Muscle of leg (tissue), 11 donors: ENCODE results near the gene ITSN1. TPM values are rescaled to one million over a fixed set of nuclear protein-coding genes. Genes with fewer than 3 reads are reported as not detected.

Experiments used
- DNase-seq: peaks from one replicate; pipeline ENCODE4 v3.0.0; 2013
- H3K27ac ChIP-seq: one replicate; pipeline ENCODE4 v1.5.1; 2013; ENCODE audit warnings: mild to moderate bottlenecking, low read length, control low read depth
- H3K27me3 ChIP-seq: one replicate; pipeline ENCODE4 v1.6.1; 2013; ENCODE audit warnings: low read length; ENCODE audit not compliant: control insufficient read depth, insufficient read depth
- H3K36me3 ChIP-seq: one replicate; pipeline ENCODE4 v1.6.1; 2013; ENCODE audit warnings: low read length; ENCODE audit not compliant: control insufficient read depth, insufficient read depth
- H3K4me1 ChIP-seq: one replicate; pipeline ENCODE4 v1.6.1; 2013; ENCODE audit warnings: low read length; ENCODE audit not compliant: control insufficient read depth, insufficient read depth
- H3K4me3 ChIP-seq: one replicate; pipeline ENCODE4 v1.5.1; 2013; ENCODE audit warnings: low read length, control low read depth
- H3K9me3 ChIP-seq: replicated peaks from 2 replicates; pipeline ENCODE4 v1.6.1; 2013; ENCODE audit warnings: low read depth, low read length; ENCODE audit not compliant: control insufficient read depth
- WGBS: methylation state at CpG from one replicate; pipeline ENCODE4 v1.1.5; 2013; ENCODE audit warnings: missing lambda C conversion rate; ENCODE audit not compliant: insufficient coverage; 5-methylcytosine and 5-hydroxymethylcytosine counted together
- polyA plus RNA-seq, 8 donors: library from polyadenylated mRNA; unstranded; fragments of 120-200 nt; gene quantifications; one replicate each; pipeline versions ENCODE4 v1.2.1 to v1.2.3, GENCODE V29; 2013; ENCODE audit warnings: inconsistent platforms in 1 of 8, low replicate concordance in 1 of 8; ENCODE audit not compliant: insufficient read length in 8 of 8, insufficient read depth in 1 of 8
- total RNA-seq: library from RNA; stranded (reverse); fragments of 120-200 nt; gene quantifications from one replicate; pipeline ENCODE4 v1.2.4, GENCODE V29; 2013

Gene ITSN1
- total and polyA plus RNA-seq, 9 donors: 26.1 to 42.6 (median 32.1) TPM

DNA sequence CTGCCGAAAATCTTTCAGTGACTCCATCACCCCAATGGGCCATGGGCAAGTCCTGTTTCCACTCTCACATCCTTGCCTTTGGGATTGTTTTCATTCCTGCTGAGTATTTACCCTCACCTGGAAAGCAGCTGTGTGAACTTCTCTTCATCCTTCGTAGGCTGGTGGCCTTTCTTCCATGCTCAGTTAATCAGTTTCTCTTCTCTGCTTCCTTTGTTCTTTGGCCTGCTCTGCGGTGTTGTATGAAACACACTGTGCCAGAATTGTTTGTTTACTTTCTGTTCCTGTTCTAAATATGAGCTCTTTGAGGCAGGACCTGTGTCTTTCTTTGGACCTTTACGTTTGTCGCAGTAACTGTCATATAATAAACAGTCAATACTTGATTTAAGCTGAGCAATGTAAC is 48.6 kb downstream of the ITSN1 start:
- H3K27ac ChIP-seq: no peak overlapping the region
- no peaks in the 10 kb centered on the region for H3K4me1 ChIP-seq
- no peak overlapping the region for H3K4me3 ChIP-seq
- WGBS: 40% methylated on average over 1 of the region's 5 CpGs
- DNase-seq: no peak
- H3K27me3 ChIP-seq: no peaks in the 10 kb centered on the region
- no peaks in the 10 kb centered on the region for H3K36me3 ChIP-seq
- no peaks in the 10 kb centered on the region for H3K9me3 ChIP-seq

DNA sequence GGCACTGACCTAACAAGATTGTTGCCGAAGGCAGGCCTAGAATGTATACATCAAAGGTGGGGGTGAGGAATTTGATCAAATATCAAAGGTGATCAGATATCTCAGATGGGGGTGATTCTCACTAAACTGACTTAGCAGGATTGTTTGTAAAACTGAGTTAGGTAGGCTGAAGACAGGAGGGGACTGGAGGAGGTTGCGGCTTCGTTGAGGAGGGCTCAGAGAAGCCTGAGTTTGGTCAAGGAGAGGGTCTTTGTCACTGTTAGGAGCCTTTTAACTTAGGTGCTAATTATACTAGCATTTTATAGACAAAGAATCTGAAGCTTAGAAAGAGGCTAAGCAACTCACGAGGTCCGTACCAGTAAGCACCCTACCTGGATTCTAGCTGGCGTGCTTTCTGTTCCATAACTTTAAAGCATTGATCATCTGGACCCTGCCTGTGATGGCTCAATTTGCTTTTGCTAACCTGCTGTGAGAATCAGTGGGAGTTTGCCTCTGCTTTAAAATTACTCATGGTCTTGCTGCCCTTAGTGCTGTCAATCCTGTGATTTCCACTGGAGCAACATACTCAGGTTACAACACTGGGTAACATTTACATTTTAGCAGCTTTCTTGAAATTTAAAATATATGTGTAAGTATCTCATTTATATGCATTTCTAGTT is 49.8 kb downstream of the ITSN1 start:
- no peak overlapping the region for H3K27ac ChIP-seq
- H3K27me3 ChIP-seq: no peaks in the 10 kb centered on the region
- 63% methylated on average over 1 of the region's 6 CpGs for WGBS
- H3K4me1 ChIP-seq: peaks cover 2% of the 10 kb centered on the region
- no peaks in the 10 kb centered on the region for H3K36me3 ChIP-seq
- no peak overlapping the region for H3K4me3 ChIP-seq
- DNase-seq: no peak
- no peaks in the 10 kb centered on the region for H3K9me3 ChIP-seq

DNA sequence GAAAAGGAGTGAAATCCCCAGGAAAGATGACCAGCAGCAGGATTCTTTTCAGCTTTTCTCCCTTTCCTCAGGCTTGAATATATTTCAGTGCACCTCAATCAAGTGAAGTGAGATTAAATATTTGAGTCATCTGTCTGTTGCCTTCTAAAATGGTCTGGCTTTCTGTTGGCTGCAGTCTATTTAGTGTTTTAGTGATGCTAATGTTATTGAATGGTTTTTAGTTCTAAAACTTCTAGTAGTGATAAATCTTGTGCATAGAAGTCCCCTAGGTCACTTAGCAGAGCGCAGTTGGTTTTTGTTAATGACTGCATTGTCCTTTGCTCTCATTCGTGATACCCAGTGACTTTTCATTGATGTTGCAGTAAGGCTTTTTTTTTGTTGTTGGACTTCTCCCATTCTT is 53.5 kb downstream of the ITSN1 start:
- Histone ChIP-seq H3K36me3 (no peaks in the 10 kb centered on the region), H3K9me3 (no peaks in the 10 kb centered on the region), H3K4me1 (peaks cover 2% of the 10 kb centered on the region), H3K27me3 (no peaks in the 10 kb centered on the region), H3K4me3 (no peak overlapping the region), H3K27ac (no peak overlapping the region)
- no CpG with 5 or more reads among the region's 2 CpGs for WGBS
- no peak for DNase-seq

DNA sequence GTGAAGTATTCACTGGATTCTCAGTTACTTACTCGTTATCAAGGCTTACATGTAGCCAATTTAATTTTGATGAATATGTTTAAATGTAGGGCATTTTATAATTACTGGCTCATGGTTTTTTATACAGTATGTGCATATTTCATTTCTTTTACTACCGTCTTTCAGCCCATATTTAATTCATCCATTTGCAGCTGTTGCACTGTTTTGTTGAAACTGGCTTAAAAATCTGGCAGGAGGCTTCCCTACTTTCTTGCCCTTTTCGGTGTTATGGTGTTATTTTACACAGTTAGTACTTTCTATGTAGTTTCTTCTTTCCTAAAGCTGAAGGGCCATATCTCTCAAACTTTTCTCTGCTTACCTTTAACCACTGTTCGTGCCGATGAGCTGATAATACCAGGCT is 54.2 kb downstream of the ITSN1 start:
- no peak overlapping the region for H3K27ac ChIP-seq
- H3K9me3 ChIP-seq: no peaks in the 10 kb centered on the region
- H3K4me3 ChIP-seq: no peak overlapping the region
- peak; percentile 51 for DNase-seq
- peaks cover 2% of the 10 kb centered on the region for H3K4me1 ChIP-seq
- no peaks in the 10 kb centered on the region for H3K36me3 ChIP-seq
- H3K27me3 ChIP-seq: no peaks in the 10 kb centered on the region
- WGBS: no CpG with 5 or more reads among the region's 5 CpGs

DNA sequence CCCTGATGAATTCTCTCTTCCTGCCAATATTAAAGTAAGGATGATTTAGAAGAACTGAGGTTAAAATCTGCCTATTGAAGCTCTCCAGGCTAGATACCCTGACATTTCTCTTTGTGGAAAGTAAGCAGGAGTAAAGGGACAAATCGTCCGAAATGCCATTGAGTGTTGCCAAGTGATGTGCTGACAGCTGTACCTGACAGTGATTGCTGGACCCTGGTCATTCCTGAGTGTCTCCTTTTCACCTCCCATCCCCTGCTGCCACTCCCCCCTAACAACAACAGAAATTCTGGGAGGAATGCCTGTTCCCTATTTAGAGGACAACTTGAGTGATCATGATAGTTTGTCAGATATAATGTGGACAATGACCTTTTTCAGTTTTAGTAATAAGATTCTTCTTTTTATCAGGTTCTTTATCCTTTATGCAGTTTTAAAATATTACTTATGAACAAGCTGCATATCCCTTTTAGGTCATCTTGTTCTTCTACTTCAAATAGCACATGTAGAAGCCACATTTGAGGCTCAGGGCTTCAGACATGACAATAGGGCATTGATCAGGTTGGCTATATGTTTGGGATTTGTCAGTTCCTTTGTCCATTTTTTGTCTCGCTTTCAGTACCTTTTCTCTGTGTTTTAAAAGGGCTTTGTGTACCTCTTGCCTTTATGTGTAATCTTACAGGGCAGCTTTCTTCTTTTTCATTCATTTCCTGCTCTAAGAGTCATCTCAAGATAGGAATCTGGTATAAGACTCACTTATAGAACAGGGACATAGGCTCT is 56.0 kb downstream of the ITSN1 start:
- H3K36me3 ChIP-seq: no peaks in the 10 kb centered on the region
- H3K27me3 ChIP-seq: no peaks in the 10 kb centered on the region
- 47% methylated on average over 2 of the region's 3 CpGs for WGBS
- no peak overlapping the region for H3K27ac ChIP-seq
- no peak overlapping the region for H3K4me3 ChIP-seq
- H3K9me3 ChIP-seq: no peaks in the 10 kb centered on the region
- H3K4me1 ChIP-seq: peaks cover 2% of the 10 kb centered on the region
- DNase-seq: no peak

DNA sequence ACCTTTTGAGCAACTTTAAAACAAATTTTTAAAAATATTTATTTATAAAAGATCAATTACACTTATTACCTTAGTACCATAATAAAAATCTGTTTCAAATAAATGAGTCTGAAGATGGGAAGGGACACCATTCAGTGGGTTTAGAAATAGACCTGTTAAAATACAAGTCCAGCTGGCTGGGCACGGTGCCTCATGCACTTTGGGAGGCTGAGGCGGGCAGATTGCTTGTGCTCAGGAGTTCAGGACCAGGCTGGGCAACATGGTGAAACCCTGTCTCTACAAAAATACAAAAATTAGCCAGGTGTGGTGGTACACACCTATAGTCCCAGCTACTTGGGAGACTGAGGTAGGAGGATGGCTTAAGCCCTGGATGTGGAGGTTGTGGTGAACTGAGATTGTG is 57.0 kb downstream of the ITSN1 start:
- no peaks in the 10 kb centered on the region for H3K27me3 ChIP-seq
- no peak overlapping the region for H3K27ac ChIP-seq
- peaks cover 2% of the 10 kb centered on the region for H3K4me1 ChIP-seq
- 100% methylated on average over 1 of the region's 2 CpGs for WGBS
- no peaks in the 10 kb centered on the region for H3K9me3 ChIP-seq
- no peak for DNase-seq
- H3K4me3 ChIP-seq: no peak overlapping the region
- no peaks in the 10 kb centered on the region for H3K36me3 ChIP-seq

DNA sequence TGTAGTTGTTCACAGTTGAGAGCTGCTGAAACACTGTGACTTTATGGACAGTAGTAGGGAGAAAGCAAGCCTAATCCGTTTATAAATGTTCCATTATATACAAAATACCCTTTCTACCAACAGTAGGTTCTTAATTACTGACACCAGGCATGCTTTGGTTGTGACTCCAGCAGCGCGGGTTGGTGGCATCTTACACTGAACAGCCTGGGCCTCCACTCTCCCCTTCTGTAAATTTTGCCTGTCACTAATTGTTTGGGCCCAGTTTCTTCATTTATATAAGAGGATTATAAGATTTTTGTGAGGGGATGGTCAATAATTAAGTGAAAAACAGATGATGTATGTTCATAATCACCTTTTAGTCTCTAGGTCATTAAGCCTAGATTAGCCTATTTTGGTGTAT is 58.2 kb downstream of the ITSN1 start:
- no peak for DNase-seq
- Histone ChIP-seq H3K27me3 (no peaks in the 10 kb centered on the region), H3K4me1 (peaks cover 2% of the 10 kb centered on the region), H3K9me3 (no peaks in the 10 kb centered on the region), H3K4me3 (no peak overlapping the region), H3K27ac (no peak overlapping the region), H3K36me3 (no peaks in the 10 kb centered on the region)
- no CpG with 5 or more reads among the region's 3 CpGs for WGBS

DNA sequence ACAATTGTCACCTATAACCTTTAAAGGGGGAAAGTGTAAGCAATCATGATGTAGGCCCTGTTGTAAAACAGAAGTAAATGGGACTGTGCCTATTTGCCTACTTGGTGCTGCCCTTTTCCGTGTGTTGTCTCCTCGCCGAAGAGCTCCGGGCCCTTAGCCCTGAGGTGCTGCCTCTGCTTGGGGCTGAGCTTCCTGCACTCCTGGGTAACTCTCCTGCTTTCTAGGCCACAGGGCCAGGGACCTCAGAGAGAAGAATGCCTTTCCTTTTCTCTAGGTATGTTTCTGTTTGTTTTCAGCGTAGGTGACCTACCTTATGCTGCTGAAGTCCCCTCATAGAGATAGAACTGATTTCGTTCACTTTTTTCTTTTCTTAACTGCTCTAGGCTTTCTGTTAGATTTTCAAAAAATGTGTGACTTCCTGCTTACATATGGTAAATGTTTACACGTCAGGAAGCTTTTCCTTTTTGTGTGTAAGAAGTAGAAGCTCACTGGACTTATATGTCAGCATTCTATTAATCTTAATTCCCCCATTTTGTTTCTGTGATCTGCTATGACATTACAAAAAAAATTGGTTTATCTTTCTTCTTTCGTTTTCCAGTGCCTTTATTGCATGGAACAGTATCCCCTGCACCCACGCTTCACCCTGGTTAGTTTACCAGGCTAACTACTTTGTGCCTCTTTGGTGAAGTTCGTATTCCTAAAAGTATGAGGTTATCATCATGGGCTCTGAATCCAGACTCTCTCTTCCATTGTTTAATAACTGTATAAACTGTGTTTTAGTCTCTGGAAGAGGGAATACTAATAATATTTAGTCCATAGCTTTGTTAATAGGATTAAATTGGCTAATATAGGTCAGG is 61.7 kb downstream of the ITSN1 start:
- peak overlapping the region; percentile 47 for H3K27ac ChIP-seq
- no peaks in the 10 kb centered on the region for H3K36me3 ChIP-seq
- WGBS: 80% methylated on average over 6 of the region's 10 CpGs
- H3K27me3 ChIP-seq: no peaks in the 10 kb centered on the region
- H3K4me3 ChIP-seq: no peak overlapping the region
- DNase-seq: no peak
- peaks cover 7% of the 10 kb centered on the region for H3K9me3 ChIP-seq
- no peaks in the 10 kb centered on the region for H3K4me1 ChIP-seq

DNA sequence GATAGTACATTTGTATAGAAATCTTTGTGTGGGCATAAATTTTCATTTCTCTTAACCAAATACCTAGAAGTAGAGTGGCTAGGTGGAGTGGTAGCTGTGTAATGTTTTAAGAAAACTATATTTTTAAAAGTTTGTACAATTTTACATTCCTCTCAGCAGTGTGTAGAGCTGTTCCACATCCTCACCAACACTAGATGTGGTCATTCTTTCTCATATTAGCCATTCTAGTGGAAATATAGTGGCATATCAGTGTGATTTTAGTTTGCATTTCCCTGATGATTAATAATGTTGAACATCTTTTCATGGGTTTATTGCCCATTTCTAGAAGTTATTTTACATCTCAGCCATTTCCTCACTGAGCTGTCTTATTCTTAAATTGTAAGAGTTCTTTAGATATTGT is 65.5 kb downstream of the ITSN1 start:
- no peak for DNase-seq
- H3K9me3 ChIP-seq: peaks cover 7% of the 10 kb centered on the region
- no peaks in the 10 kb centered on the region for H3K4me1 ChIP-seq
- no peaks in the 10 kb centered on the region for H3K36me3 ChIP-seq
- no peak overlapping the region for H3K4me3 ChIP-seq
- no peak overlapping the region for H3K27ac ChIP-seq
- H3K27me3 ChIP-seq: no peaks in the 10 kb centered on the region

DNA sequence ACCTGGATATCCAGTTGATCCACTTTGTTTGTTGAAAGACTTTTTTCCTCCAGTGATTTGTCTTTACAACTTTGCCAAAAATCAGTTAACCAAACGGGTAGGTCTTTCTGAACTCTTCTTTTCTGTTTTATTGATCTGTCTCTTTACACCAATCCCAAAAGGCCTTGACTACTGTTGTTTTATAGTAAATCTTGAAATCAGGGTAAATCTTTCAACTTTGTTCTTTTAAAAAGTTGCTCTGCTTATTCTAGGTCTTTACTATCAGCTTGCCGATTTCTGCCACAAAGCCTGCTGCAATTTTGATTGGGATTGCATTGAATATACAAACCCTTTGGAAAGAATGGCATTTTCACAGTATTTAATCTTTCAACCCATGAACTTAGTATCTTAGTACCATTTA is 66.6 kb downstream of the ITSN1 start:
- Histone ChIP-seq H3K27ac (no peak overlapping the region), H3K4me1 (no peaks in the 10 kb centered on the region), H3K27me3 (no peaks in the 10 kb centered on the region), H3K36me3 (no peaks in the 10 kb centered on the region), H3K4me3 (no peak overlapping the region), H3K9me3 (peaks cover 7% of the 10 kb centered on the region)
- no CpG with 5 or more reads among the region's 2 CpGs for WGBS
- DNase-seq: no peak
